ENCODE measurements around the gene PPP3R1. TPM values are rescaled to one million over a fixed set of nuclear protein-coding genes. Genes with fewer than 3 reads are reported as not detected.
A peak's percentile ranks its signal among the peaks of the same experiment; 100 is the strongest.

Gene PPP3R1
- total and polyA plus RNA-seq, 7 donors, result 19.2 to 69.4 (median 45.7) TPM

GRCh38 chr2:68190991-68191731 lies 61.2 kb downstream of the PPP3R1 start:
- WGBS, 3 donors, result 56 to 74% (median 73%) methylated on average over 3 of the region's 3 CpGs
- H3K9me3 ChIP-seq, result no peaks in the 10 kb centered on the region
- DNase-seq, result no peak
- TF ChIP-seq CTCF (IDR thresholded peaks at IDR 0.05), result no peak
- ATAC-seq, result peak; percentile 59 to 77 (median 68)
- H3K36me3 ChIP-seq (ENCODE audit: insufficient read depth in 1 of 2, low read depth in 1 of 2), result peaks cover 0 to 7% of the 10 kb centered on the region in 2 donors
- H3K27ac ChIP-seq, result peak overlapping the region; percentile 5
- peaks cover 59% of the 10 kb centered on the region for H3K4me1 ChIP-seq
- no peak overlapping the region for H3K4me3 ChIP-seq
- intact Hi-C loops (cut with DNase I), result loop anchor here in 1 of 2 donors (10.0 kb wide), 1 partner anchor 254 kb away; no protein-coding TSS in a partner anchor
- no peaks in the 10 kb centered on the region for H3K27me3 ChIP-seq (ENCODE audit: insufficient read depth in 3 of 3, low read length in 2 of 3)

GRCh38 chr2:68189991-68190784 lies 62.1 kb downstream of the PPP3R1 start:
- H3K4me3 ChIP-seq, result no peak overlapping the region
- no peak for TF ChIP-seq CTCF (IDR thresholded peaks at IDR 0.05)
- H3K27me3 ChIP-seq (ENCODE audit: insufficient read depth in 3 of 3, low read length in 2 of 3), result no peaks in the 10 kb centered on the region
- peak overlapping the region; percentile 5 for H3K27ac ChIP-seq
- intact Hi-C loops (cut with DNase I), result loop anchor here in 1 of 2 donors (10.0 kb wide), 1 partner anchor 255 kb away; no protein-coding TSS in a partner anchor
- 72 to 84% (median 76%) methylated on average over 15 of the region's 15 CpGs for WGBS, 3 donors
- no peak for ATAC-seq
- peaks cover 52% of the 10 kb centered on the region for H3K4me1 ChIP-seq
- no peak for DNase-seq
- peaks cover 0 to 15% of the 10 kb centered on the region in 2 donors for H3K36me3 ChIP-seq (ENCODE audit: insufficient read depth in 1 of 2, low read depth in 1 of 2)
- no peaks in the 10 kb centered on the region for H3K9me3 ChIP-seq

GRCh38 chr2:68188831-68189230 lies 63.5 kb downstream of the PPP3R1 start:
- H3K4me1 ChIP-seq, result peaks cover 38% of the 10 kb centered on the region
- TF ChIP-seq CTCF (IDR thresholded peaks at IDR 0.05), result no peak
- ATAC-seq (no peak), DNase-seq (no peak)
- no peaks in the 10 kb centered on the region for H3K27me3 ChIP-seq (ENCODE audit: insufficient read depth in 3 of 3, low read length in 2 of 3)
- no peaks in the 10 kb centered on the region for H3K9me3 ChIP-seq
- no peak overlapping the region for H3K27ac ChIP-seq
- 77 to 82% (median 80%) methylated on average over 5 of the region's 5 CpGs for WGBS, 3 donors
- intact Hi-C loops (cut with DNase I), result no loop called here
- no peak overlapping the region for H3K4me3 ChIP-seq
- peaks cover 0 to 24% of the 10 kb centered on the region in 2 donors for H3K36me3 ChIP-seq (ENCODE audit: insufficient read depth in 1 of 2, low read depth in 1 of 2)

GRCh38 chr2:68187329-68187728 lies 65.0 kb downstream of the PPP3R1 start:
- Histone ChIP-seq H3K27ac (no peak overlapping the region), H3K4me3 (no peak overlapping the region), H3K27me3 (ENCODE audit: insufficient read depth in 3 of 3, low read length in 2 of 3) (no peaks in the 10 kb centered on the region), H3K4me1 (peaks cover 23% of the 10 kb centered on the region), H3K9me3 (no peaks in the 10 kb centered on the region), H3K36me3 (ENCODE audit: insufficient read depth in 1 of 2, low read depth in 1 of 2) (peaks cover 0 to 38% of the 10 kb centered on the region in 2 donors)
- no peak for TF ChIP-seq CTCF (IDR thresholded peaks at IDR 0.05)
- WGBS, 3 donors, result 41 to 65% (median 47%) methylated on average over 1 of the region's 1 CpG
- no peak for DNase-seq
- no peak for ATAC-seq
- intact Hi-C loops (cut with DNase I), result no loop called here

All from psoas muscle (tissue), 8 donors.